CD4-positive, CD25-positive, alpha-beta regulatory T cell (primary cell): ENCODE measurements around the gene SEPTIN11. TPM values are rescaled to one million over a fixed set of nuclear protein-coding genes. Genes with fewer than 3 reads are reported as not detected.

ENCODE experiments used
- polyA plus RNA-seq, 4 donors: library from polyadenylated mRNA; unstranded; fragments of 300-500 nt; fragmentation: Illumina TruSeq; gene quantifications; one replicate each; pipeline ENCODE4 v1.2.3, GENCODE V29; 2021
- total RNA-seq: library from RNA; stranded (reverse); gene quantifications from one replicate; pipeline ENCODE4 v1.2.3, GENCODE V29; 2022

SEPTIN11 gene
- total and polyA plus RNA-seq, 5 donors from 2014 or later: 17.1 to 29.7 (median 22.8) TPM

Other genes starting within 250 kb of the SEPTIN11 start
- gene SOWAHB, start 51.6 kb upstream of the SEPTIN11 start, total RNA-seq: not detected
- not detected for gene SOWAHB, start 51.6 kb upstream of the SEPTIN11 start, polyA plus RNA-seq
- 359 TPM for gene CCNI, start 126.2 kb downstream of the SEPTIN11 start, total RNA-seq
- gene CCNI, start 126.2 kb downstream of the SEPTIN11 start, polyA plus RNA-seq: 100 to 1,000 TPM; 400 to 431 (median 408) TPM
- 80.6 TPM for gene CCNG2, start 207.5 kb downstream of the SEPTIN11 start, total RNA-seq
- 10 to 100 TPM; 35.0 to 45.0 (median 38.7) TPM for gene CCNG2, start 207.5 kb downstream of the SEPTIN11 start, polyA plus RNA-seq